Frontal cortex (tissue), 4 donors: ENCODE results near the gene CACNA1A. TPM values are rescaled to one million over a fixed set of nuclear protein-coding genes. Genes with fewer than 3 reads are reported as not detected.
A peak's percentile ranks its signal among the peaks of the same experiment; 100 is the strongest.

ENCODE experiments used
- DNase-seq, 2 donors: peaks; one replicate each; pipeline ENCODE4 v3.0.0; 2012; ENCODE audit warnings: low spot score in 2 of 2
- FAIRE-seq: peaks from 2 replicates; lab custom pipeline; 2012; peaks lifted over from hg19 to GRCh38; lab: Jason Lieb, UNC
- total RNA-seq: library from RNA; depleted of rRNA; stranded (reverse); fragments of >200 nt; gene quantifications from one replicate; pipeline ENCODE4 v1.2.3, GENCODE V29; 2014
- donor health status: control.
- donor health status: control.
- donor health status: control.

The CACNA1A gene
- total RNA-seq, 1 donor from 2014 or later, result 39.5 TPM

- FAIRE-seq, result no peak
Measured at GRCh38 chr19:13499692-13500091, 6.6 kb downstream of the CACNA1A start.

GRCh38 chr19:13493516-13494310 lies 12.6 kb downstream of the CACNA1A start:
- FAIRE-seq, result no peak
- no peak for DNase-seq

More at GRCh38 chr19:13499692-13500091, 6.6 kb downstream of the CACNA1A start:
- no peak for DNase-seq

GRCh38 chr19:13492128-13492527 lies 14.2 kb downstream of the CACNA1A start:
- no peak for DNase-seq

GRCh38 chr19:13487985-13488384 lies 18.3 kb downstream of the CACNA1A start:
- no peak for FAIRE-seq
- DNase-seq, result no peak

More at GRCh38 chr19:13492128-13492527, 14.2 kb downstream of the CACNA1A start:
- no peak for FAIRE-seq

GRCh38 chr19:13484166-13484565 lies 22.1 kb downstream of the CACNA1A start:
- FAIRE-seq, result no peak

GRCh38 chr19:13483215-13483614 lies 23.1 kb downstream of the CACNA1A start:
- FAIRE-seq, result no peak

More at GRCh38 chr19:13484166-13484565, 22.1 kb downstream of the CACNA1A start:
- no peak for DNase-seq

GRCh38 chr19:13478576-13478975 lies 27.7 kb downstream of the CACNA1A start:
- no peak for FAIRE-seq
- no peak for DNase-seq

More at GRCh38 chr19:13483215-13483614, 23.1 kb downstream of the CACNA1A start:
- no peak for DNase-seq

- no peak for DNase-seq
- FAIRE-seq, result no peak
Measured at GRCh38 chr19:13476071-13476470, 30.2 kb downstream of the CACNA1A start.

GRCh38 chr19:13475044-13475443 lies 31.2 kb downstream of the CACNA1A start:
- DNase-seq, result no peak
- no peak for FAIRE-seq

- DNase-seq, result no peak
- FAIRE-seq, result no peak
Measured at GRCh38 chr19:13466697-13467096, 39.6 kb downstream of the CACNA1A start.

- FAIRE-seq (no peak), DNase-seq (no peak)
Measured at GRCh38 chr19:13463296-13463695, 43.0 kb downstream of the CACNA1A start.

- FAIRE-seq (no peak), DNase-seq (peak in 1 of 2 donors; percentile 27)
Measured at GRCh38 chr19:13461536-13461935, 44.7 kb downstream of the CACNA1A start.

- no peak for FAIRE-seq
- no peak for DNase-seq
Measured at GRCh38 chr19:13460045-13460444, 46.2 kb downstream of the CACNA1A start.

- FAIRE-seq, result no peak
Measured at GRCh38 chr19:13459351-13459750, 46.9 kb downstream of the CACNA1A start.

GRCh38 chr19:13451434-13451995 lies 54.8 kb downstream of the CACNA1A start:
- no peak for DNase-seq

More at GRCh38 chr19:13459351-13459750, 46.9 kb downstream of the CACNA1A start:
- DNase-seq, result peak; percentile 23 to 39

GRCh38 chr19:13447978-13448377 lies 58.3 kb downstream of the CACNA1A start:
- DNase-seq (no peak), FAIRE-seq (no peak)

More at GRCh38 chr19:13451434-13451995, 54.8 kb downstream of the CACNA1A start:
- no peak for FAIRE-seq

GRCh38 chr19:13441810-13442512 lies 64.3 kb downstream of the CACNA1A start:
- DNase-seq (no peak), FAIRE-seq (no peak)

GRCh38 chr19:13437919-13438618 lies 68.2 kb downstream of the CACNA1A start:
- DNase-seq, result no peak
- FAIRE-seq, result no peak

- FAIRE-seq, result no peak
- no peak for DNase-seq
Measured at GRCh38 chr19:13436352-13436751, 69.9 kb downstream of the CACNA1A start.
